HG02973 (cell line): ENCODE measurements around the gene NCR2.
A peak's percentile ranks its signal among the peaks of the same experiment; 100 is the strongest.
"Not testable (repeated sequence)": the region's sequence is repeated elsewhere in the genome, so short reads cannot be mapped to it uniquely, and the experiment has no call there.

Experiments used
- ATAC-seq: cut with Tn5 transposase; IDR thresholded peaks from one replicate; pipeline ENCODE4 v1.9.1; 2021; ENCODE audit warnings: moderate library complexity; ENCODE audit not compliant: unreplicated experiment

NCR2 gene, protein sequence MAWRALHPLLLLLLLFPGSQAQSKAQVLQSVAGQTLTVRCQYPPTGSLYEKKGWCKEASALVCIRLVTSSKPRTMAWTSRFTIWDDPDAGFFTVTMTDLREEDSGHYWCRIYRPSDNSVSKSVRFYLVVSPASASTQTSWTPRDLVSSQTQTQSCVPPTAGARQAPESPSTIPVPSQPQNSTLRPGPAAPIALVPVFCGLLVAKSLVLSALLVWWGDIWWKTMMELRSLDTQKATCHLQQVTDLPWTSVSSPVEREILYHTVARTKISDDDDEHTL

DNA sequence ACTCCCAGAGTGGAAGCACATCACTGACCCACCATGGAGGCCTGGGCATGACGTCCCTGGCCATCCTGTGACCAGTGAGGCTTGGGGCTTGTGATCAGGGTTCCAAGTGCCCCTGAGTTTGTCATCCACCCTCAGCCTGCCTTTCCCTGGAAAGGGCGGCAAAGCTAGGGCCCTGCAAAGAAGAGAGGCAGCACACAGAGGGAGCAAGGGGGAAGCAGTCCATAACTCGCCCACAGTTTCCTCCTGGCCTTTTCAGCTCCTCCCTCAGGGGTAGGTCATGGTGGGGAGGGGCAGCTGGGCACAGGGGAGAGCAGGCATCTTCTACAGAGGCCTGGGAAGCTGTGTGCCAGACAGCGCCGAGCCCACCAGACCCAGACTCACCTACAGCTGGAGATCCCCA is at the start of gene NCR2:
Gene NCR2 (plus strand): TSS at position 313 of the 400 bp plus-strand sequence. CDS start 269 bp downstream, outside the sequence.
- ATAC-seq: no peak

DNA sequence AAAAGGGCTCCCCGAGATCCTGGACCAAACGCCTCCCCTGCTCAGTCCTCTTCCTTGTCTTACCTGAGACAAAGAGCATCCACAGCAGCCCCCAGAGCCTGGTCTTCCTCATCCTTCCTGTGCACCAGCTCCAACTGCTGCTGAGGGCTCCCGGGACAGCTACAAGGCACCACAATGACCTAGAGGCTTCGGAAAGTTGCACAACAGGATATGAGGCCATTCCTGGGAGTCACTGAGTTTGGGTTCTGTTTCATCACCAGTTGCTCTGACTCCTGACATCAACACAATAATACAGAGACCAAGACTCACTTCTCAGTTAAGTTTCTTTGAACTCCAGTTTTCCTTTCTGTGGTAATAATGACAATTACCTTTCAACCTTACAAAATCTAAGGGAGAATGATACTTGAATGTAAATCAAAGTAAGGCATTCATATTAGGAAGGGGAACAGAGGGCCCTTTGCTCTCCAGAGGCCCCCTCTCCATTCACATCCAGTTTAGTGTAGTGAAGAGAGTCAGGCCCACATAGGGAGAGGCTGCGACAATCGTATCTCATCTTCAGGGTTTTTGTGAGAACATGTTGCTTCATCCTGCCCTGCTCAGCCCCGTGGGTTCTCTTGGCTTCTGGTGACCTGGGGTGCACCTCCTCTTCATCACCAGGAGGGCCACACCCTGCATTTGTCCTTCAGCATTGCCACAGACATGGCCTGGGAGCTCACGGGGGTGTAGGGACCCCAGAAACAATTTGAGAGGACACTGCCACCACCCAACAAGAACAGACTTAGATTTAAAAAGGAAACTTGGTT is 48.7 kb upstream of the NCR2 start, which contains the start of gene TREM1:
Gene TREM1 (minus strand): TSS at position 139 of the 803 bp plus-strand sequence. CDS start 27 bp downstream, at position 112.
- no peak for ATAC-seq

DNA sequence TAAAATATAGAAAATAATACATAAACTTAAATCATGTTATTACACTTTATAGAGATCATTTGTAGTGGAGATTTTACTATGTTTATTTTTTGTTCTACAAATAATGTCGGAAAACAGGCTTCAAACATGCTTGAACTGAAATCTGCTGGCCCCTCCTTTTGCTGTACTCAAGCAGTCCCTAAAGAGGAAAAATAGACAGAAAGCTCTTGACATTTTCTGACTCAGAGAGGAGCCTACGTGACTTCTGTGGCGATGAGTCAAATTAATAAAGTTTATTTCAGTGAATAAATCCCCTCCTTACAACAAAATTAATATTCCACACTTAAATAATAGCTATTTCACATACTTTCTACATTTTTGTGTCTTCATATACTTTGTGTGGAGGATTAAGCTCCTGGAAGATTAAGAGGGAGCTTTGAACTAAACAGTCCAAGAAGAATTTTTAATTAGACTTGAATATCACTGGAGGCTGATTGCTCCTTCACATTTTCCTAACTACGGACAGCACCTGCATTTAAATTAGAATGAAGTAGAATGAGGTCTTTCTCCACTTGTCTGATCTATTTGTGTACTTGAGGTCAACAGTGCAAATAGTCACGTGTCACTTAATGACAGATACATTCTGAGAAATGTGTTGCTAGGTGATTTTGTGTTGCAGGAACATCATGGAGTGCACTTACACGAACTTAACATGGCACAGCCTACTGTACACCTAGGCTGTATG is 47.2 kb upstream of the NCR2 start:
- peak; percentile 89 for ATAC-seq

DNA sequence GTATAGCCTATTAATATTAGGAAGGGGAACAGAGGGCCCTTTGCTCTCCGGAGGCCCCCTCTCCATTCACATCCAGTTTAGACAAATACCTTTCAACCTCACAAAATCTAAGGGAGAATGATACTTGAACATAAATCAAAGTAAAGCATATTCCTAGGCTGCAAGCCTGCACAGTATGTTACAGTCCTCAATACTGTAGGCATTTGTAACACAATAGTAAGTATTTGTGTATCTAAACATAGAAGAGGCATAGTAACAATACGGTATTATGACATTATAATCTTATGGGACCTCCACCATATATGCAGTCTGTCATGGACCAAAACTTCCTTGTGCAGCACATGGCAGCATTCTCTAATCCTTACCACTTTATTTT is 46.7 kb upstream of the NCR2 start:
- ATAC-seq: no peak

- ATAC-seq: no peak
These were observed 45.6 kb upstream of the NCR2 start for GRCh38 chr6:41289815-41290214.

- ATAC-seq: no peak
These were observed 43.7 kb upstream of the NCR2 start for GRCh38 chr6:41291717-41292116.

- no peak for ATAC-seq
These were observed 41.1 kb upstream of the NCR2 start for GRCh38 chr6:41294214-41294872.

GRCh38 chr6:41297248-41297647 is 38.2 kb upstream of the NCR2 start:
- not testable (repeated sequence) for ATAC-seq

GRCh38 chr6:41298785-41299502 is 36.5 kb upstream of the NCR2 start:
- ATAC-seq: no peak

- no peak for ATAC-seq
These were observed 32.8 kb upstream of the NCR2 start for GRCh38 chr6:41302638-41303037.

DNA sequence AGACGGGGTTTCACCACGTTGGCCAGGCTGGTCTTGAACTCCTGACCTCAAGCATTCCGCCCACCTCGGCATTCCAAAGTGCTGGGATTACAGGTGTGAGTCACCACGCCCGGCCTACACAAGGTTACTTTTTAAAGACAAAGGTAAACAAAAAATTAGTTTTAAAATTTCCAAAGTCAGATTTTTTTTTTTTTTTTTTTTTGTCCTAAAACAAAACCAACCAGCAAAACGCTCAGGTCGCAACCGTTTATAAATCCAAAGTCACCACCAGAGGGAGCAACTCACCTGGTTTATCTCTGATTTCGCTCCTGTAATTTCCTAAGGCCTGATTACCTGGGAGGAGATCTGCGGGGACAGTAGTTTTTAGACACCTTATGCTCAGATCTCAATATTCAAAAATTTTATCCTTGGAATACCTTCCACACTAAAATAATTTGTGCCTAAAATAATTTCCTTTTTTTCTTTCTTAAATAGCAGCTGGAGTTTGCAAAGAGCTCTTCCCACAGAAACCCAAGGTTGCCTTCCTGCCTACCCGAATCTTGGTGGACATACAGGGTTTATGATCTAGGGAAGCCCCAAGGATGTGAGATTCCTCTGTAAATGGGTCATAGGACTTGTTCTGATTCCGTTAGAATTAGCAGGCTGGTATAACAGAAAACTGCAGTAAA is 29.1 kb upstream of the NCR2 start:
- no peak for ATAC-seq

DNA sequence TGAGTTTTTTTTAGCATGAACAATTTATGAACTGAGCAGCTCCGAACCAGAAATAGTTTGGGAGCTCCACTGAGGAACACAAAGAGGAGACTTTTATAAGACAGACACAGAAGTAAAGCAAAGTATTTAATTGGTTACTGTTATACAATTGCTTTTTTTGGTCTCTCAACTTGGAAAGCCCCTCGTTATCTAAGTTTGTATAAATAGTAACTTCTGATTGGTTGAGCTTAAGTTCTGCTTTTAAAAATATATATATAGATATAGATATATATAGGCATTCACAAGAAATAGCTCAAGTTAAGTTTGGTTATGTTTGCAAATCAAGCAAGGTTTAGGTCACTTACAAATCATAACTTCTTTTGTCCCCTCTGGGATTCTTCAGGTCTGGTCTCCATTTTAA is 20.2 kb upstream of the NCR2 start:
- no peak for ATAC-seq

GRCh38 chr6:41315943-41316620 is 19.3 kb upstream of the NCR2 start:
- ATAC-seq: no peak

DNA sequence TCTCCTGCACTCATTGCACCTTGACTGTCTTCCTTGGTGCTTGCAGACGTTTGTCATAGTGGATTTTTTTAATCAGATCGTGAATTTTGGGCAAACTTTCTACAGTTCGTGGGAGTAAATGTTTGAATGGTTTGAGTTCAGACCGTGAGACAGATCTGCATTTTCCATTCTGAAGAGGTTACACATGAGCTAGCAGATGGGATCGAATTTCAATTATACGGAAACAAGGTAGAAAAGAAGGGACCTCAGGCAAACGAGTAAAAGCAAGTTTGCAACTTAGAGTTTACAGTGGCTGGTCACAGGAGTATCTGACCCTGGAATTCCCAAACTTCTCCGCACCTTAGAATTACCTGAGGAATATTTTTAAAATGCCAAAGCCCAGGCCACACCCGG is 17.2 kb upstream of the NCR2 start:
- ATAC-seq: no peak

- ATAC-seq: peak; percentile 69
These were observed 16.5 kb upstream of the NCR2 start for GRCh38 chr6:41318654-41319565.

DNA sequence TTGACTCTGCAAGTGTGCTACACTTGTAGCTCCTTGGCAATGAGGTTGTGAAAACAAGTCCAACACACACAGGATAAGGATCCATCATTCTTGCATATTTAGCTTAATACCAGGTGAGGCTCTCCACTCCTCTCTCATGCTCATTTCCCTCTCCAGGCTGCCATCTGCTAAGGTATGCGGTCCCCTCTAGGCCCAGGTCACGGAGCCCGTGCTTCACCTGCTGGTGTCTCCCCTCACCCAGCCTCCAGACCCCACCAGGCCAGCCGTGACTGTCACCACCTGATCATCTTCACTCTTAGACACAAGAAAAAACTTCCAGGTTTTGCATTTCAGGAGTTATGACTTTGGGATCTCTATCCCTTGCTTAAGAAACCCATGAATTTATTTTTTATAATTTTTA is 14.2 kb upstream of the NCR2 start:
- ATAC-seq: no peak

DNA sequence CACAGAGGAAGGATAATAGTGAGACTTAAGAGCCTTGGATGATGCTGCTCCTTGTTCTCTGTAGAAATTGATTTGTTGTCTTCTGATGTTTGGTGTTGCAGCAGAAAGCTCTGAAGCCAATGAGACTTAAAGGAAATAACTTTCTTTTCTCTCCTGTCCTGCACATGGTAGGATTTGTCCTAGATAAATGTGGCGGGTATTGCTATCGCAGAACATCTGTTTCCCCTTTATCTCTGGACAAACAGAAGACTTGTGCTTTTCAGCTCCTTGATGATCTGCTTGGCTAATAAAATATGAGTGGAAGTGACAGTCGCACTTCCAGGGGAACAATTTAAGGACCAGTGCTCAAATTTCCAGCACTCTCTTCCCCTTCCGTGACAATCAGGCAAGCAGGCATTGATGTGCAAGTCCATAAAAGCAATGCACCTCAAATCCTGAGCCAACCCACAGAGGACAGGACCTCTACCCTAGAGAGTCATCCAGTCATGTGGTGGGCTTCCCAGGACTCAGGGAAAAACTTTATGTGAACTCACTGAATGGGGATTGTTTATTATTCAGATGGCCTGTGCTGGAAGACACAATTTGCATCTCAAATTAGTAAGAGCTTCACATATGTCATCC is 9.9 kb upstream of the NCR2 start:
- no peak for ATAC-seq

DNA sequence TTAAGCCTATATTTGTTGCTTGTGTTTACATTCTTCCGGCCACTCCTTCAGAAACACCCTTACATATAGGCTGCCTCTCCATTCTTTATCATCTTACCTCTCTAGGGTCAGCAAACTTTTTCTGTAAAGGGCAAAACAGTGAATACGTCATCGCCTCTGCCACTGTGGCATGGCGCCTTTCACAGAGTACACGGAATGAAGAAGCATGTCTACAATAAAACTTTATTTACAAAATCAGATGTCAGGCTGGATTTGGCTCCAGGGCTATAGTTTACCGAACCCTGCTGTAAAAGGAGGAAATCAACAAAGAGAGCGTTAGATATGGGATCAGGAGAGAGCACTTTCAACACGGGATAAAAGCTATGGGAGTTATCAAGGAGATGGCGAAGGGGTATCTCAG is 9.3 kb upstream of the NCR2 start:
- no peak for ATAC-seq
